Measurements from ENCODE around the gene GREM2.

The GREM2 gene

DNA sequence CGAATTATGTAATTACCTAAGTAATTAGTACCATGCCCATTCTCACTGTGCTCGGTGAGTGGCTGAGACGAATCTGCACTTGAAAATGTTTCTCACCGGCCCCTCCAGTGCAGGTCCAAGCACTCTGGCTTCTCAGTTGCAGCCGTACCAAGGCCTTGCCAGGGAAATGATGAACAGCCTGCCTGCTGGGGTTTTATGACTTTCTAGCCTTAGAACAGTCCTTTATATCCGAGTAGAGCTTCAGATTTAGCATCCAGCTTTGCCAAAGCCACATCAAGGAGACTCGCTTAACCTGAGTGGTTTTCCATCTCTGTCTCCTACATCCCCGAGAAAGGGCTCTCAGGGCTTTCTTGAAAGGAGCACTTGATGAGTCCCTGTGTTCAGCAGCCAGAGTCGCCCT, 83.4 kb downstream of the GREM2 start:
- no peaks in the 10 kb centered on the region for H3K9me2 ChIP-seq (replicated peaks; ENCODE audit: insufficient read depth, low read length)
- no peaks in the 10 kb centered on the region for H3F3A ChIP-seq (ENCODE audit: insufficient read depth, low read length)
- H3K4me1 ChIP-seq (ENCODE audit: low read length) = no peaks in the 10 kb centered on the region
- no peak overlapping the region for H3K4me3 ChIP-seq (ENCODE audit: low read length)
- no peak overlapping the region for H2AFZ ChIP-seq (ENCODE audit: low read length)
- H3K4me2 ChIP-seq (ENCODE audit: low read depth, low read length) = no peak overlapping the region
- H3K9ac ChIP-seq (ENCODE audit: low read length) = no peak overlapping the region
- no peak for DNase-seq
- H3K79me2 ChIP-seq (ENCODE audit: low read length) = no peaks in the 10 kb centered on the region
- no peaks in the 10 kb centered on the region for H3K9me3 ChIP-seq (replicated peaks; ENCODE audit: insufficient read depth, low read length)
- no peak for TF ChIP-seq EZH2phosphoT487 (IDR thresholded peaks at IDR 0.05; ENCODE audit: low read length)
- TF ChIP-seq EZH2 (optimal IDR thresholded peaks at IDR 0.05; ENCODE audit: low read depth, low read length) = no peak
- TF ChIP-seq, protein P1, sequence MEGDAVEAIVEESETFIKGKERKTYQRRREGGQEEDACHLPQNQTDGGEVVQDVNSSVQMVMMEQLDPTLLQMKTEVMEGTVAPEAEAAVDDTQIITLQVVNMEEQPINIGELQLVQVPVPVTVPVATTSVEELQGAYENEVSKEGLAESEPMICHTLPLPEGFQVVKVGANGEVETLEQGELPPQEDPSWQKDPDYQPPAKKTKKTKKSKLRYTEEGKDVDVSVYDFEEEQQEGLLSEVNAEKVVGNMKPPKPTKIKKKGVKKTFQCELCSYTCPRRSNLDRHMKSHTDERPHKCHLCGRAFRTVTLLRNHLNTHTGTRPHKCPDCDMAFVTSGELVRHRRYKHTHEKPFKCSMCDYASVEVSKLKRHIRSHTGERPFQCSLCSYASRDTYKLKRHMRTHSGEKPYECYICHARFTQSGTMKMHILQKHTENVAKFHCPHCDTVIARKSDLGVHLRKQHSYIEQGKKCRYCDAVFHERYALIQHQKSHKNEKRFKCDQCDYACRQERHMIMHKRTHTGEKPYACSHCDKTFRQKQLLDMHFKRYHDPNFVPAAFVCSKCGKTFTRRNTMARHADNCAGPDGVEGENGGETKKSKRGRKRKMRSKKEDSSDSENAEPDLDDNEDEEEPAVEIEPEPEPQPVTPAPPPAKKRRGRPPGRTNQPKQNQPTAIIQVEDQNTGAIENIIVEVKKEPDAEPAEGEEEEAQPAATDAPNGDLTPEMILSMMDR (IDR thresholded peaks at IDR 0.05; ENCODE audit: low read length) = no peak
- no peaks in the 10 kb centered on the region for H3K36me3 ChIP-seq (replicated peaks; ENCODE audit: insufficient read depth, low read length)
- no peaks in the 10 kb centered on the region for H4K20me1 ChIP-seq (ENCODE audit: insufficient read depth, low read length)
- H3K27me3 ChIP-seq (replicated peaks; ENCODE audit: insufficient read depth, low read length) = no peaks in the 10 kb centered on the region
- H3K27ac ChIP-seq (ENCODE audit: low read length) = no peak overlapping the region

DNA sequence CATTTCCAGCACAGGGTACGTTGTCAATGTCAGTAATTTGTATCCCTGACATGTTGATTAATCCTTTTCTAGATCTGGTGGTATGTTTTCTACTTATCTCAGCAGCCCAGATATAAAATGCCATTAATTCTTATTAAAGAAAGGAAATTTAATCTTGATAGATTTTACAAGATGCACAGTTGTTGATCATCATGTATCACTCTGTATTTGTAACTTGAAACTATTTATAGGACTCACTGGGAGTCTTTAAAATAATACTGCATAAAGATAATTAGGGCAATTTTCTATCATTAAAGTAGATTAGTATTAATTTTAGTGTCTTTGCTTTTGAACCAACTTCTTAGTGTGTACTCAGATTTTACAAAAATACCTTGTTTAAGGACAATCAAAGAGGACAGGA, 84.9 kb downstream of the GREM2 start:
- Histone ChIP-seq H2AFZ (ENCODE audit: low read length) (no peak overlapping the region), H4K20me1 (ENCODE audit: insufficient read depth, low read length) (no peaks in the 10 kb centered on the region), H3K79me2 (ENCODE audit: low read length) (no peaks in the 10 kb centered on the region), H3K9me3 (replicated peaks; ENCODE audit: insufficient read depth, low read length) (no peaks in the 10 kb centered on the region), H3K9ac (ENCODE audit: low read length) (no peak overlapping the region), H3F3A (ENCODE audit: insufficient read depth, low read length) (no peaks in the 10 kb centered on the region), H3K4me1 (ENCODE audit: low read length) (no peaks in the 10 kb centered on the region), H3K4me3 (ENCODE audit: low read length) (no peak overlapping the region), H3K4me2 (ENCODE audit: low read depth, low read length) (no peak overlapping the region), H3K36me3 (replicated peaks; ENCODE audit: insufficient read depth, low read length) (no peaks in the 10 kb centered on the region), H3K27me3 (replicated peaks; ENCODE audit: insufficient read depth, low read length) (no peaks in the 10 kb centered on the region), H3K27ac (ENCODE audit: low read length) (no peak overlapping the region), H3K9me2 (replicated peaks; ENCODE audit: insufficient read depth, low read length) (no peaks in the 10 kb centered on the region)
- TF ChIP-seq EZH2phosphoT487 (IDR thresholded peaks at IDR 0.05; ENCODE audit: low read length) = no peak
- TF ChIP-seq EZH2 (optimal IDR thresholded peaks at IDR 0.05; ENCODE audit: low read depth, low read length) = no peak
- TF ChIP-seq, protein P1 (IDR thresholded peaks at IDR 0.05; ENCODE audit: low read length) = no peak
- DNase-seq = no peak

GRCh38 chr1:240526312-240526711, 85.6 kb downstream of the GREM2 start:
- no peak overlapping the region for H3K4me2 ChIP-seq (ENCODE audit: low read depth, low read length)
- no peaks in the 10 kb centered on the region for H4K20me1 ChIP-seq (ENCODE audit: insufficient read depth, low read length)
- TF ChIP-seq EZH2 (optimal IDR thresholded peaks at IDR 0.05; ENCODE audit: low read depth, low read length) (no peak), EZH2phosphoT487 (IDR thresholded peaks at IDR 0.05; ENCODE audit: low read length) (no peak)
- TF ChIP-seq, protein P1 (IDR thresholded peaks at IDR 0.05; ENCODE audit: low read length) = no peak
- H3K4me3 ChIP-seq (ENCODE audit: low read length) = no peak overlapping the region
- DNase-seq = no peak
- no peak overlapping the region for H2AFZ ChIP-seq (ENCODE audit: low read length)
- H3K27me3 ChIP-seq (replicated peaks; ENCODE audit: insufficient read depth, low read length) = no peaks in the 10 kb centered on the region
- H3K79me2 ChIP-seq (ENCODE audit: low read length) = no peaks in the 10 kb centered on the region
- H3K36me3 ChIP-seq (replicated peaks; ENCODE audit: insufficient read depth, low read length) = no peaks in the 10 kb centered on the region
- H3K9ac ChIP-seq (ENCODE audit: low read length) = no peak overlapping the region
- H3K9me2 ChIP-seq (replicated peaks; ENCODE audit: insufficient read depth, low read length) = no peaks in the 10 kb centered on the region
- H3K27ac ChIP-seq (ENCODE audit: low read length) = no peak overlapping the region
- H3F3A ChIP-seq (ENCODE audit: insufficient read depth, low read length) = no peaks in the 10 kb centered on the region
- no peaks in the 10 kb centered on the region for H3K9me3 ChIP-seq (replicated peaks; ENCODE audit: insufficient read depth, low read length)
- no peaks in the 10 kb centered on the region for H3K4me1 ChIP-seq (ENCODE audit: low read length)

Data from MM.1S (cell line).